H9 (cell line): ENCODE results near the gene CFAP45. TPM values are rescaled to one million over a fixed set of nuclear protein-coding genes. Genes with fewer than 3 reads are reported as not detected.

Source experiments
- DNase-seq: peaks from one replicate; pipeline ENCODE4 v3.0.0-alpha.2; 2017
- H2AFZ ChIP-seq: one replicate; pipeline ENCODE4 v1.6.1; 2013; ENCODE audit warnings: mild to moderate bottlenecking, low read length, control low read depth, moderate library complexity
- H2AK5ac ChIP-seq: 2 replicates; pipeline ENCODE4 v1.6.1; 2013; ENCODE audit warnings: low read length, control low read depth, mixed read lengths; ENCODE audit not compliant: insufficient read length
- H2BK120ac ChIP-seq: one replicate; pipeline ENCODE4 v1.6.1; 2013; ENCODE audit warnings: low read depth, mild to moderate bottlenecking, low read length, control low read depth, inconsistent platforms; ENCODE audit not compliant: poor library complexity, severe bottlenecking
- H2BK12ac ChIP-seq: 2 replicates; pipeline ENCODE4 v1.6.1; 2013; ENCODE audit warnings: low read length, control low read depth, mixed read lengths, low read depth; ENCODE audit not compliant: insufficient read length
- H2BK15ac ChIP-seq: 2 replicates; pipeline ENCODE4 v1.6.1; 2013; ENCODE audit warnings: low read depth, low read length, control low read depth
- H2BK20ac ChIP-seq: one replicate; pipeline ENCODE4 v1.6.1; 2013; ENCODE audit warnings: low read depth, mild to moderate bottlenecking, low read length, control low read depth, inconsistent platforms; ENCODE audit not compliant: poor library complexity, severe bottlenecking
- H2BK5ac ChIP-seq: 2 replicates; pipeline ENCODE4 v1.6.1; 2013; ENCODE audit warnings: low read length, control low read depth, mixed read lengths; ENCODE audit not compliant: insufficient read length
- H3K14ac ChIP-seq: 2 replicates; pipeline ENCODE4 v1.6.1; 2013; ENCODE audit warnings: low read length, control low read depth; ENCODE audit not compliant: insufficient read depth
- H3K18ac ChIP-seq: 2 replicates; pipeline ENCODE4 v1.6.1; 2013; ENCODE audit warnings: low read depth, mild to moderate bottlenecking, mixed read lengths, low read length, control low read depth; ENCODE audit not compliant: insufficient read length
- H3K23ac ChIP-seq: 2 replicates; pipeline ENCODE4 v1.6.1; 2013; ENCODE audit warnings: low read length, control low read depth, mixed read lengths, low read depth; ENCODE audit not compliant: insufficient read length
- H3K23me2 ChIP-seq: 2 replicates; pipeline ENCODE4 v1.6.1; 2013; ENCODE audit warnings: low read depth, mild to moderate bottlenecking, mixed read lengths, low read length, control low read depth; ENCODE audit not compliant: insufficient read length, poor library complexity, severe bottlenecking
- H3K27ac ChIP-seq: 2 replicates; pipeline ENCODE4 v1.5.1; 2013; ENCODE audit warnings: low read length, control low read depth, mixed read lengths, low read depth; ENCODE audit not compliant: insufficient read length
- H3K27me3 ChIP-seq: 2 replicates; pipeline ENCODE4 v1.6.1; 2013; ENCODE audit warnings: low read length, control low read depth, inconsistent platforms; ENCODE audit not compliant: insufficient read depth
- H3K4ac ChIP-seq: 2 replicates; pipeline ENCODE4 v1.6.1; 2013; ENCODE audit warnings: low read depth, mild to moderate bottlenecking, control low read depth, inconsistent platforms, low read length, moderate library complexity
- H3K4me1 ChIP-seq: 2 replicates; pipeline ENCODE4 v1.6.1; 2013; ENCODE audit warnings: low read length, control low read depth, inconsistent platforms; ENCODE audit not compliant: insufficient read depth
- H3K4me2 ChIP-seq: 2 replicates; pipeline ENCODE4 v1.6.1; 2013; ENCODE audit warnings: low read length, control low read depth, mixed read lengths; ENCODE audit not compliant: insufficient read length, insufficient read depth
- H3K56ac ChIP-seq: 2 replicates; pipeline ENCODE4 v1.6.1; 2013; ENCODE audit warnings: low read depth, mild to moderate bottlenecking, mixed read lengths, low read length, control low read depth; ENCODE audit not compliant: insufficient read length
- H3K79me1 ChIP-seq: 2 replicates; pipeline ENCODE4 v1.6.1; 2013; ENCODE audit warnings: low read depth, mild to moderate bottlenecking, moderate library complexity, low read length, control low read depth, inconsistent platforms; ENCODE audit not compliant: insufficient read depth, poor library complexity, severe bottlenecking
- H3K79me2 ChIP-seq: 2 replicates; pipeline ENCODE4 v1.6.1; 2013; ENCODE audit warnings: low read length, control low read depth, inconsistent platforms; ENCODE audit not compliant: insufficient read depth
- H3K9ac ChIP-seq: 2 replicates; pipeline ENCODE4 v1.6.1; 2013; ENCODE audit warnings: low read length, control low read depth, mixed read lengths; ENCODE audit not compliant: insufficient read length; ENCODE audit errors: extremely low read depth
- H3K9me3 ChIP-seq: one replicate; pipeline ENCODE4 v1.6.1; 2013; ENCODE audit warnings: low read depth, low read length, inconsistent platforms; ENCODE audit not compliant: control insufficient read depth
- H3T11ph ChIP-seq: one replicate; pipeline ENCODE4 v1.6.1; 2013; ENCODE audit warnings: mild to moderate bottlenecking, low read length, control low read depth, inconsistent platforms
- H4K20me1 ChIP-seq: one replicate; pipeline ENCODE4 v1.6.1; 2013; ENCODE audit not compliant: control insufficient read depth, insufficient read length, insufficient read depth
- H4K5ac ChIP-seq: 2 replicates; pipeline ENCODE4 v1.6.1; 2013; ENCODE audit warnings: low read depth, mild to moderate bottlenecking, mixed read lengths, low read length, control low read depth; ENCODE audit not compliant: insufficient read length
- H4K8ac ChIP-seq: replicated peaks from 2 replicates; pipeline ENCODE4 v1.6.1; 2013; ENCODE audit warnings: low read length, control low read depth, mixed read lengths, low read depth; ENCODE audit not compliant: insufficient read length
- H4K91ac ChIP-seq: 2 replicates; pipeline ENCODE4 v1.6.1; 2013; ENCODE audit warnings: low read depth, mild to moderate bottlenecking, moderate library complexity, mixed read lengths, low read length, control low read depth; ENCODE audit not compliant: insufficient read length
- H3K27ac Mint-ChIP-seq, 3 experiments: 2 replicates in 2 of 3; 3 replicates in 1 of 3; pipeline ENCODE4 v1.8.0; 2020 to 2021; ENCODE audit warnings: mixed read lengths in 3 of 3, mild to moderate bottlenecking in 1 of 3, moderate library complexity in 1 of 3
- H3K27me3 Mint-ChIP-seq: 2 replicates; pipeline ENCODE4 v1.8.0; 2021; ENCODE audit warnings: low read depth, mild to moderate bottlenecking, moderate library complexity, mixed read lengths
- H3K36me3 Mint-ChIP-seq, 3 experiments: 2 replicates in 2 of 3; 3 replicates in 1 of 3; pipeline ENCODE4 v1.8.0; 2020 to 2021; ENCODE audit warnings: low read depth in 3 of 3, mixed read lengths in 3 of 3; ENCODE audit not compliant: insufficient read depth in 1 of 3
- H3K4me1 Mint-ChIP-seq, 2 experiments: 2 replicates each; pipeline ENCODE4 v1.8.0; 2020; ENCODE audit warnings: mixed read lengths in 2 of 2
- H3K4me3 Mint-ChIP-seq, 2 experiments: 2 replicates in 1 of 2; 3 replicates in 1 of 2; pipeline ENCODE4 v1.8.0; 2020 to 2021; ENCODE audit warnings: mild to moderate bottlenecking in 2 of 2, mixed read lengths in 2 of 2, moderate library complexity in 1 of 2
- H3K9me3 Mint-ChIP-seq, 2 experiments: 2 replicates in 1 of 2; 3 replicates in 1 of 2; pipeline ENCODE4 v1.8.0; 2020; ENCODE audit warnings: mild to moderate bottlenecking in 2 of 2, mixed read lengths in 2 of 2, moderate library complexity in 1 of 2
- WGBS: extraction: QIAGEN DNeasy Blood & Tissue Kit; methylation state at CpG from one replicate; pipeline ENCODE4 v1.1.7; 2013; ENCODE audit warnings: missing lambda C conversion rate, low lambda C conversion rate, mixed read lengths; ENCODE audit not compliant: insufficient read length; ENCODE audit errors: extremely low coverage; 5-methylcytosine and 5-hydroxymethylcytosine counted together
- total RNA-seq: library from RNA; stranded (reverse); gene quantifications from 2 replicates; pipeline ENCODE4 v1.2.1, GENCODE V29; 2021
- TF ChIP-seq, protein P1 (sequence below): fragments of 200-600 bp; sonication (generic); conservative IDR thresholded peaks from 3 replicates; pipeline ENCODE4 v1.8.0; 2021; ENCODE audit warnings: antibody characterized with exemption, mild to moderate bottlenecking

The CFAP45 gene
- total RNA-seq, 1 experiment from 2014 or later: 0.85 TPM

DNA sequence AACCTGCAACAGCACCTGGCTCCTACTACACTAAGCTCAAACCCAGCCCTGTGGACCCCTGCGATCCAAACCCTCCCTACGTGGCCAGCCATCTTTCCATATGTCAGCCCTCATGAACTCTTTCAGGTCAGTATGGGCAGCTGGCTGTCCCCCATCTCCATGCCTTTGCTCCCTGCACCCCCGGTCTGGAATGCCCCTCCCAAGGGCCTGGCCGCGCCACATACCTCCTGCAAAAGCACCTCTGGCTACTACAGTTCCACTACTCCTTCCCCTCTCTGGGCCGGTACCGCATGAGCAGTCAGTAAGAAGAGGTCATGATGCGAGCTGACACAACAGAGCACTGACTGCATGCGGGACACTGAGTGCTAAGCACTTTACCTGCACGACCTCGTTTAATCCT, 35.3 kb upstream of the CFAP45 start:
- Histone ChIP-seq H4K5ac (no peak overlapping the region), H3K18ac (no peak overlapping the region), H3K4me2 (no peak overlapping the region), H3K9ac (no peak overlapping the region), H2BK15ac (no peak overlapping the region), H3K4me1 (no peaks in the 10 kb centered on the region; the same call in 1 of the 2 replicates), H4K20me1 (no peaks in the 10 kb centered on the region), H3K23me2 (no peaks in the 10 kb centered on the region), H3K4ac (no peak overlapping the region), H2BK12ac (no peak overlapping the region), H3K27me3 (no peaks in the 10 kb centered on the region), H3K27ac (no peak overlapping the region), H3K79me1 (no peaks in the 10 kb centered on the region), H2AFZ (no peak overlapping the region), H4K8ac (no peak overlapping the region), H3T11ph (no peak overlapping the region), H2AK5ac (no peak overlapping the region), H3K56ac (no peak overlapping the region), H2BK120ac (no peak overlapping the region), H2BK5ac (no peak overlapping the region), H3K23ac (no peak overlapping the region), H2BK20ac (no peak overlapping the region), H3K79me2 (no peaks in the 10 kb centered on the region), H4K91ac (no peak overlapping the region), H3K9me3 (no peaks in the 10 kb centered on the region), H3K14ac (no peak overlapping the region)
- DNase-seq: no peak
- WGBS: no CpG with 5 or more reads among the region's 11 CpGs
- Mint-ChIP-seq H3K36me3 (peaks cover 16 to 29% (median 26%) of the 10 kb centered on the region in 3 experiments), H3K4me1 (peaks cover 27 to 32% of the 10 kb centered on the region in 2 experiments), H3K4me3 (no peak overlapping the region), H3K27me3 (peaks cover 1% of the 10 kb centered on the region; the same call in 1 of the 2 replicates), H3K27ac (no peak overlapping the region), H3K9me3 (no peaks in the 10 kb centered on the region)
- TF ChIP-seq, protein P1, sequence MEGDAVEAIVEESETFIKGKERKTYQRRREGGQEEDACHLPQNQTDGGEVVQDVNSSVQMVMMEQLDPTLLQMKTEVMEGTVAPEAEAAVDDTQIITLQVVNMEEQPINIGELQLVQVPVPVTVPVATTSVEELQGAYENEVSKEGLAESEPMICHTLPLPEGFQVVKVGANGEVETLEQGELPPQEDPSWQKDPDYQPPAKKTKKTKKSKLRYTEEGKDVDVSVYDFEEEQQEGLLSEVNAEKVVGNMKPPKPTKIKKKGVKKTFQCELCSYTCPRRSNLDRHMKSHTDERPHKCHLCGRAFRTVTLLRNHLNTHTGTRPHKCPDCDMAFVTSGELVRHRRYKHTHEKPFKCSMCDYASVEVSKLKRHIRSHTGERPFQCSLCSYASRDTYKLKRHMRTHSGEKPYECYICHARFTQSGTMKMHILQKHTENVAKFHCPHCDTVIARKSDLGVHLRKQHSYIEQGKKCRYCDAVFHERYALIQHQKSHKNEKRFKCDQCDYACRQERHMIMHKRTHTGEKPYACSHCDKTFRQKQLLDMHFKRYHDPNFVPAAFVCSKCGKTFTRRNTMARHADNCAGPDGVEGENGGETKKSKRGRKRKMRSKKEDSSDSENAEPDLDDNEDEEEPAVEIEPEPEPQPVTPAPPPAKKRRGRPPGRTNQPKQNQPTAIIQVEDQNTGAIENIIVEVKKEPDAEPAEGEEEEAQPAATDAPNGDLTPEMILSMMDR: no peak
